Spleen (tissue), 11 donors: ENCODE results near the gene IFFO2. TPM values are rescaled to one million over a fixed set of nuclear protein-coding genes. Genes with fewer than 3 reads are reported as not detected.

ENCODE experiments used
- DNase-seq: peaks from one replicate; pipeline ENCODE4 v3.0.0-alpha.2; 2020
- H3K27ac ChIP-seq, 8 donors: fragments of 200-600 bp; sonication (generic) in 7 of 8; 1 replicate in 4 of 8; 2 replicates in 4 of 8; pipeline versions ENCODE4 v1.5.0 to v1.8.0; 2016 to 2021; ENCODE audit warnings: inconsistent platforms in 4 of 8, mild to moderate bottlenecking in 4 of 8, moderate library complexity in 1 of 8
- H3K27me3 ChIP-seq, 7 donors: fragments of 200-600 bp; sonication (generic) in 6 of 7; replicated peaks in 1 of 7; 1 replicate in 4 of 7; 2 replicates in 3 of 7; pipeline versions ENCODE4 v1.5.0 to v1.8.0; 2016 to 2021; ENCODE audit warnings: inconsistent platforms in 3 of 7, mild to moderate bottlenecking in 1 of 7
- H3K36me3 ChIP-seq, 6 donors: fragments of 200-600 bp; sonication (generic) in 5 of 6; 1 replicate in 4 of 6; 2 replicates in 2 of 6; pipeline versions ENCODE4 v1.5.0 to v1.8.0; 2016 to 2021; ENCODE audit warnings: inconsistent platforms in 2 of 6
- H3K4me1 ChIP-seq, 6 donors: fragments of 200-600 bp; sonication (generic) in 5 of 6; 1 replicate in 3 of 6; 2 replicates in 3 of 6; pipeline versions ENCODE4 v1.5.0 to v1.8.0; 2016 to 2021; ENCODE audit warnings: inconsistent platforms in 3 of 6
- H3K4me3 ChIP-seq, 8 donors: fragments of 200-600 bp; sonication (generic) in 7 of 8; 1 replicate in 4 of 8; 2 replicates in 4 of 8; pipeline versions ENCODE4 v1.5.0 to v1.8.0; 2016 to 2021; ENCODE audit warnings: inconsistent platforms in 4 of 8, mild to moderate bottlenecking in 4 of 8, moderate library complexity in 2 of 8
- H3K9me3 ChIP-seq, 8 donors: fragments of 200-600 bp; sonication (generic) in 7 of 8; 1 replicate in 4 of 8; 2 replicates in 4 of 8; pipeline versions ENCODE4 v1.5.0 to v1.8.0; 2016 to 2021; ENCODE audit warnings: inconsistent platforms in 4 of 8
- CTCF ChIP-seq, 11 experiments: fragments of 200-600 bp in 7 of 11; fragments of 450-650 bp in 4 of 11; sonication (generic) in 4 of 11; IDR thresholded peaks in 8 of 11; conservative IDR thresholded peaks in 3 of 11; 1 replicate in 7 of 11; 2 replicates in 4 of 11; pipeline versions ENCODE4 v1.4.0 to v1.8.0; 2016 to 2021; ENCODE audit warnings: antibody characterized with exemption in 11 of 11, inconsistent platforms in 4 of 11, mild to moderate bottlenecking in 1 of 11
- POLR2A ChIP-seq, 3 donors: fragments of 450-650 bp; IDR thresholded peaks; one replicate each; pipeline ENCODE4 v1.5.1; 2017; ENCODE audit warnings: antibody characterized with exemption in 3 of 3, mild to moderate bottlenecking in 1 of 3
- POLR2AphosphoS5 ChIP-seq, 3 donors: sonication (generic); formaldehyde crosslinking; IDR thresholded peaks; one replicate each; pipeline ENCODE4 v1.5.1; 2017; ENCODE audit warnings: antibody characterized with exemption in 3 of 3
- WGBS, 5 donors: extraction: QIAGEN DNeasy Blood & Tissue Kit in 3 of 5; methylation state at CpG; one replicate each; pipeline versions ENCODE4 v1.1.5 to v1.1.7; 2013 to 2018; 5-methylcytosine and 5-hydroxymethylcytosine counted together
- intact Hi-C: fragments of 100-400 bp; cut with DNase I; formaldehyde crosslinking; loops from one replicate; pipeline ENCODE4 v1.15.0; 2023; ENCODE audit warnings: low total_unique reads
- polyA plus RNA-seq, 3 donors: library from polyadenylated mRNA; stranded (reverse); fragments of 200-250 nt; gene quantifications; one replicate each; pipeline ENCODE4 v1.2.1, GENCODE V29; 2013
- total RNA-seq, 7 donors: library from RNA; depleted of rRNA in 3 of 7; stranded (reverse); fragments of >200 nt in 3 of 7; fragmentation: NEBNext Ultra II Directional in 4 of 7; extraction: Animal tissue kit (Norgen Biotek cat#: 25700) in 4 of 7; gene quantifications; one replicate each; pipeline versions ENCODE4 v1.1.0 to v1.2.1, GENCODE V29; 2016 to 2021
- donor health status: healthy with polysubstance abuse.
- donor health status: DM: no; HTN: no; CAD: no; lungs with moderate emphysema.
- donor health status: DM: no; HTN: no; CAD: no.
- donor health status: Bipolar disorder and iron deficiency.
- donor health status: healthy.
- donor health status: DM: no; HTN: no; CAD: no.
- donor health status: DM: yes; HTN: yes; CAD: no.

Gene IFFO2
- total and polyA plus RNA-seq, 10 donors = 2.7 to 19.7 (median 14.8) TPM

DNA sequence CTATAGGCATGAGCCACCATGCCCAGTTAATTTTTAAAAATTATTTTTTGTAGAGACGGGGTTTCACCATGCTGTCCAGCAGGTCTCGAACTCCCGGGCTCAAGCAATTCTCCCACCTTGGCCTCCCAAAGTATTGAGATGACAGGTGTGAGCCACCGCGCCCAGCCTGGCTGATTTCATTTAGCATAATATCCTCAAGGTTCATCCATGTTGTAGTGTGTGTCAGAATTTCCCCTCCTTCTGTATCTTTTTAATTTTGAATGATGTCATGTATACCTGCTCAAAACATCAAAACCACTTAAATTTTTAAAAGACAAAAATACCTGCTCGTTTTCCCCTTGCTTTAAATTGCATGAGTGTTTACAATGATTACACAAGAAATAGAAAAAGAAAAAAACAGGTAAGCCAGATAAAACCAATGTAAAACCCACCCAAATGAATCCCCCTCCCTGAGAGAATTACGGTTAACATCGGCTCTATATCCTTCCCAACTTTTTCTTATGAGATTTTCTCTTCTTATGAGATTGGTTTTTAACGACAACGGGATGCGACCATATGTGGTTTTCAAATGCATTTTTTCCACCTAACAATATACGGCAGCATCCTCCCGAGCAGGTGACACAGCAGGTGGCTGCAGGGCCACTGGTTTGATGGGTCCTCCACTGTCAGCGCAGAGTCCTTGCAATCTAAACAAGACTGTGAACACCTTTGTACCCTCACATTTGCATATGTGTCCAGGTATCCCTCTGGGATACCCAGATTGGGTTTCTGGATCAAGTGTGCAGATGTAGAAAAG, 22.1 kb downstream of the IFFO2 start:
- H3K4me3 ChIP-seq = no peak overlapping the region
- no peaks in the 10 kb centered on the region for H3K27me3 ChIP-seq
- 76 to 88% (median 79%) methylated on average over 14 of the region's 14 CpGs for WGBS, 5 donors
- no peak for DNase-seq
- no peaks in the 10 kb centered on the region for H3K36me3 ChIP-seq
- intact Hi-C loops = no loop called here
- no peak overlapping the region for H3K27ac ChIP-seq
- peaks cover 19 to 99% (median 63%) of the 10 kb centered on the region in 6 donors for H3K4me1 ChIP-seq
- H3K9me3 ChIP-seq = no peaks in the 10 kb centered on the region
- no peak for TF ChIP-seq POLR2AphosphoS5 (IDR thresholded peaks at IDR 0.05)

- intact Hi-C loops = no loop called here
- WGBS, 5 donors = 64 to 83% (median 70%) methylated on average over 6 to 7 of the region's 7 CpGs
- no peak overlapping the region for H3K4me3 ChIP-seq
- peak overlapping the region; percentile 7 to 90 (median 55) for H3K27ac ChIP-seq
- TF ChIP-seq POLR2AphosphoS5 (IDR thresholded peaks at IDR 0.05) (peak in 2 of 3 donors; percentile 23 to 41), POLR2A (IDR thresholded peaks at IDR 0.05) (no peak)
- no peaks in the 10 kb centered on the region for H3K9me3 ChIP-seq
- H3K27me3 ChIP-seq = no peaks in the 10 kb centered on the region
- H3K4me1 ChIP-seq = peaks cover 16 to 99% (median 64%) of the 10 kb centered on the region in 6 donors
- DNase-seq = no peak
- H3K36me3 ChIP-seq = no peaks in the 10 kb centered on the region
Measured at GRCh38 chr1:18932879-18933278, 23.6 kb downstream of the IFFO2 start.

DNA sequence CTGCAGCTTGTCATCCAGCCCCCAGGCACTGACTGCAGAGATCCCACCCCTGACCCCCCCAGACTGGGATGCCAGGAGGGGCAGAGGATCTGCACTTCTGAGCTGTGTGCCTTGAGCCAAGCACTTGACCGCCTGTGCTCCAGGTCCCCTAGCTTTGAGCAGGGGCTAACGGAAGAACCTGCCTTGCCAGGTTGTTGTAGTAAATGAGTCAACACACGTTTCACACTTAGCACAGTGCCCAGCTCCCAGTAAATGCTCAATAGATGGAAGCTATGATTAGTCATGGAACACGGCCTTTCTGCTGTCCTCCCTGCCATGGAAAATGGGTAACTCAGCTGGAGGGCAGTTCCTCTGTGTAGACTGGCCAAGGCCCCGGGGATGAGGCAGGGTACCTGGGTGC, 24.1 kb downstream of the IFFO2 start:
- no peaks in the 10 kb centered on the region for H3K27me3 ChIP-seq
- peaks cover 20 to 99% (median 66%) of the 10 kb centered on the region in 6 donors for H3K4me1 ChIP-seq
- H3K27ac ChIP-seq = peak overlapping the region; percentile 7 to 90 (median 55)
- no peak overlapping the region for H3K4me3 ChIP-seq
- intact Hi-C loops = no loop called here
- no peaks in the 10 kb centered on the region for H3K36me3 ChIP-seq
- WGBS, 5 donors = 77 to 92% (median 83%) methylated on average over 4 to 5 of the region's 5 CpGs
- TF ChIP-seq CTCF (IDR thresholded peaks at IDR 0.05 in 8 of 11, conservative IDR thresholded peaks at IDR 0.05 in 3 of 11) (no peak), POLR2AphosphoS5 (IDR thresholded peaks at IDR 0.05) (no peak), POLR2A (IDR thresholded peaks at IDR 0.05) (no peak)
- DNase-seq = no peak
- H3K9me3 ChIP-seq = no peaks in the 10 kb centered on the region

DNA sequence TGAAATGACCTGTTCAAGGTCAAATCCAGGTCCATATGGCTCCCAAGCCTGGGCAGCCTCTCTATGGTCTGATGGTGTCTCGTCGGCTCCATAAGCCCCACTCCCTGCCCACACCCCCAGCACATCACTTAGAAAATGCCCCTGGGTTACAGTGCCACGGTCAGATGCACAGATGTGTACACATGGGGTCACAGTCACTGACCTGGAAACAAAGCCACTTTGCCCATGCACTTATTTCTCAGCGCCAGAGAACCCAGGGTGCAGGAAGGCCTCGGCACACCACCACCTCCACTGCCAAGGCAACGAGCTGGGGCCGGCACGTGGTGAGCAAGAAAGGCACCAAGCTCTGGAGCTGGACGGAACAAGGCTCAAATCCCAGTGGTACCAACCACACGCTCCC, 24.7 kb downstream of the IFFO2 start:
- no peak for TF ChIP-seq CTCF (IDR thresholded peaks at IDR 0.05 in 8 of 11, conservative IDR thresholded peaks at IDR 0.05 in 3 of 11)
- TF ChIP-seq POLR2A (IDR thresholded peaks at IDR 0.05) = no peak
- TF ChIP-seq POLR2AphosphoS5 (IDR thresholded peaks at IDR 0.05) = no peak
- intact Hi-C loops = no loop called here
- no peaks in the 10 kb centered on the region for H3K27me3 ChIP-seq
- no peaks in the 10 kb centered on the region for H3K36me3 ChIP-seq
- no peaks in the 10 kb centered on the region for H3K9me3 ChIP-seq
- H3K4me3 ChIP-seq = no peak overlapping the region
- no peak for DNase-seq
- H3K27ac ChIP-seq = peak overlapping the region in 5 of 8 donors; percentile 7 to 90 (median 67)
- peaks cover 26 to 99% (median 71%) of the 10 kb centered on the region in 6 donors for H3K4me1 ChIP-seq
- WGBS, 5 donors = 72 to 86% (median 77%) methylated on average over 9 to 10 of the region's 10 CpGs

- Histone ChIP-seq H3K4me3 (no peak overlapping the region), H3K4me1 (peaks cover 31 to 95% (median 77%) of the 10 kb centered on the region in 6 donors), H3K9me3 (no peaks in the 10 kb centered on the region), H3K27ac (peak overlapping the region in 3 of 8 donors; percentile 90 to 97 (median 91)), H3K36me3 (no peaks in the 10 kb centered on the region), H3K27me3 (no peaks in the 10 kb centered on the region)
- intact Hi-C loops = no loop called here
- no peak for DNase-seq
- WGBS, 5 donors = 72 to 77% (median 76%) methylated on average over 6 to 7 of the region's 7 CpGs
- TF ChIP-seq POLR2A (IDR thresholded peaks at IDR 0.05) (no peak), POLR2AphosphoS5 (IDR thresholded peaks at IDR 0.05) (no peak), CTCF (IDR thresholded peaks at IDR 0.05 in 8 of 11, conservative IDR thresholded peaks at IDR 0.05 in 3 of 11) (no peak)
Measured at GRCh38 chr1:18929686-18930085, 26.8 kb downstream of the IFFO2 start.
